H1 (cell line): ENCODE results near the gene AHNAK2. TPM values are rescaled to one million over a fixed set of nuclear protein-coding genes. Genes with fewer than 3 reads are reported as not detected.

Source experiments
- CTCF ChIA-PET: fragments of 300-600 bp; sonication (Branson Sonifier 250); formaldehyde crosslinking; loops from one replicate; lab custom pipeline; 2021; ENCODE audit not compliant: partially characterized antibody; lab: Charles Lee
- POLR2A ChIA-PET: fragments of 300-600 bp; sonication (Branson Sonifier 250); formaldehyde crosslinking; loops from one replicate; lab custom pipeline; 2021; ENCODE audit warnings: inconsistent platforms; ENCODE audit not compliant: partially characterized antibody; lab: Charles Lee
- DNase-seq, 2 experiments: peaks; one replicate each; pipeline versions ENCODE4 v3.0.0 to v3.0.0-alpha.2; 2010 to 2022; ENCODE audit warnings: low spot score in 2 of 2, low read depth in 1 of 2, mixed read lengths in 1 of 2
- FAIRE-seq: peaks from 2 replicates; lab custom pipeline; 2011; peaks lifted over from hg19 to GRCh38; lab: Jason Lieb, UNC
- H2AFZ ChIP-seq: 2 replicates; pipeline ENCODE4 v1.8.1; 2012; ENCODE audit warnings: low read length, inconsistent platforms
- H2AK5ac ChIP-seq: 2 replicates; pipeline ENCODE4 v1.6.1; 2013; ENCODE audit warnings: low read depth, low read length
- H2BK120ac ChIP-seq: replicated peaks from 2 replicates; pipeline ENCODE3; 2013; ENCODE audit warnings: low read depth, low read length, inconsistent platforms
- H2BK12ac ChIP-seq: 2 replicates; pipeline ENCODE4 v1.6.1; 2013; ENCODE audit warnings: low read depth, low read length
- H2BK15ac ChIP-seq: 2 replicates; pipeline ENCODE4 v1.6.1; 2013; ENCODE audit warnings: low read length
- H2BK20ac ChIP-seq: 2 replicates; pipeline ENCODE4 v1.6.1; 2013; ENCODE audit warnings: low read length
- H2BK5ac ChIP-seq: 2 replicates; pipeline ENCODE4 v1.6.1; 2013; ENCODE audit warnings: low read depth, low read length
- H3K14ac ChIP-seq: 2 replicates; pipeline ENCODE4 v1.6.1; 2013; ENCODE audit warnings: inconsistent platforms; ENCODE audit not compliant: insufficient read length
- H3K18ac ChIP-seq: 2 replicates; pipeline ENCODE4 v1.6.1; 2013; ENCODE audit warnings: low read length; ENCODE audit errors: extremely low read depth
- H3K23ac ChIP-seq: 2 replicates; pipeline ENCODE4 v1.6.1; 2013; ENCODE audit warnings: inconsistent platforms; ENCODE audit not compliant: insufficient read length
- H3K23me2 ChIP-seq: 2 replicates; pipeline ENCODE4 v1.6.1; 2013; ENCODE audit warnings: low read depth, low read length
- H3K27ac ChIP-seq: 2 replicates; pipeline ENCODE4 v1.6.1; 2011; ENCODE audit warnings: low read depth, low read length, inconsistent platforms
- H3K27me3 ChIP-seq, 4 experiments: replicated peaks in 1 of 4; 1 replicate in 1 of 4; 2 replicates in 3 of 4; pipeline versions ENCODE4 v1.6.1 to v1.8.1; 2011 to 2013; ENCODE audit warnings: low read length in 3 of 4, mild to moderate bottlenecking in 3 of 4, inconsistent platforms in 2 of 4, mixed read lengths in 2 of 4, moderate library complexity in 1 of 4; ENCODE audit not compliant: control insufficient read depth in 3 of 4, insufficient read depth in 3 of 4; ENCODE audit errors: extremely low read depth in 1 of 4
- H3K36me3 ChIP-seq, 4 experiments: 2 replicates each; pipeline versions ENCODE4 v1.6.1 to v1.8.1; 2011 to 2013; ENCODE audit warnings: mild to moderate bottlenecking in 4 of 4, low read length in 3 of 4, moderate library complexity in 2 of 4, control low read depth in 1 of 4, inconsistent platforms in 1 of 4; ENCODE audit not compliant: insufficient read depth in 4 of 4, control insufficient read depth in 2 of 4
- H3K4ac ChIP-seq: replicated peaks from 2 replicates; pipeline ENCODE3; 2013; ENCODE audit warnings: low read length, low read depth, mixed read lengths, inconsistent platforms; ENCODE audit not compliant: insufficient read length
- H3K4me1 ChIP-seq, 4 experiments: replicated peaks in 1 of 4; 1 replicate in 1 of 4; 2 replicates in 3 of 4; pipeline versions ENCODE4 v1.6.1 to v1.8.1; 2011 to 2013; ENCODE audit warnings: low read length in 3 of 4, inconsistent platforms in 2 of 4, mixed read lengths in 1 of 4; ENCODE audit not compliant: insufficient read depth in 4 of 4, control insufficient read depth in 3 of 4
- H3K4me2 ChIP-seq, 2 experiments: 2 replicates each; pipeline versions ENCODE4 v1.6.1 to v1.8.1; 2011 to 2013; ENCODE audit warnings: low read depth in 2 of 2, low read length in 2 of 2, control low read depth in 1 of 2, inconsistent platforms in 1 of 2, mild to moderate bottlenecking in 1 of 2; ENCODE audit not compliant: insufficient read depth in 1 of 2
- H3K4me3 ChIP-seq, 4 experiments: fragments of 200-600, 300-600 bp in 1 of 4; sonication (generic), shearing (Covaris generic), sonication (Bioruptor Twin) in 1 of 4; 2 replicates each; pipeline versions ENCODE4 v1.5.1 to v1.8.1; 2011 to 2016; ENCODE audit warnings: low read length in 4 of 4, low read depth in 3 of 4, control low read depth in 2 of 4, inconsistent platforms in 2 of 4, mild to moderate bottlenecking in 2 of 4, mixed read lengths in 1 of 4, moderate library complexity in 1 of 4; ENCODE audit not compliant: insufficient read depth in 2 of 4; ENCODE audit errors: extremely low read depth in 1 of 4
- H3K56ac ChIP-seq: replicated peaks from 2 replicates; pipeline ENCODE3; 2013; ENCODE audit warnings: low read depth, mild to moderate bottlenecking, mixed read lengths, low read length, inconsistent platforms; ENCODE audit not compliant: insufficient read length
- H3K79me1 ChIP-seq: 2 replicates; pipeline ENCODE4 v1.6.1; 2013; ENCODE audit warnings: low read depth, low read length, control low read depth
- H3K79me2 ChIP-seq, 2 experiments: 2 replicates each; pipeline versions ENCODE4 v1.6.1 to v1.8.1; 2012 to 2013; ENCODE audit warnings: low read length in 2 of 2, mild to moderate bottlenecking in 2 of 2, inconsistent platforms in 1 of 2; ENCODE audit not compliant: insufficient read depth in 2 of 2, control insufficient read depth in 1 of 2
- H3K9ac ChIP-seq, 4 experiments: replicated peaks in 1 of 4; 1 replicate in 1 of 4; 2 replicates in 3 of 4; pipeline versions ENCODE4 v1.6.1 to v1.8.1; 2011 to 2013; ENCODE audit warnings: low read depth in 3 of 4, low read length in 3 of 4, control low read depth in 2 of 4, mild to moderate bottlenecking in 2 of 4, moderate library complexity in 2 of 4, inconsistent platforms in 1 of 4; ENCODE audit errors: extremely low read depth in 1 of 4
- H3K9me3 ChIP-seq, 2 experiments: 2 replicates each; pipeline versions ENCODE4 v1.6.1 to v1.8.1; 2012 to 2013; ENCODE audit warnings: mild to moderate bottlenecking in 2 of 2, moderate library complexity in 2 of 2, control low read depth in 1 of 2, inconsistent platforms in 1 of 2, low read depth in 1 of 2, low read length in 1 of 2, mixed read lengths in 1 of 2; ENCODE audit not compliant: insufficient read depth in 2 of 2
- H4K20me1 ChIP-seq, 2 experiments: replicated peaks in 1 of 2; 2 replicates each; pipeline versions ENCODE3 to v1.8.1; 2011 to 2013; ENCODE audit warnings: inconsistent platforms in 2 of 2, low read length in 2 of 2, mild to moderate bottlenecking in 1 of 2; ENCODE audit not compliant: insufficient read depth in 2 of 2, control insufficient read depth in 1 of 2
- H4K5ac ChIP-seq: 2 replicates; pipeline ENCODE4 v1.6.1; 2013; ENCODE audit warnings: low read length, low read depth, mixed read lengths, inconsistent platforms; ENCODE audit not compliant: insufficient read length
- H4K8ac ChIP-seq: 2 replicates; pipeline ENCODE4 v1.8.0; 2013; ENCODE audit warnings: mild to moderate bottlenecking, moderate library complexity, low read length, inconsistent platforms; ENCODE audit not compliant: insufficient read depth; ENCODE audit errors: extremely low read depth
- H4K91ac ChIP-seq: replicated peaks from 2 replicates; pipeline ENCODE3; 2013; ENCODE audit warnings: low read length, mixed read lengths, inconsistent platforms; ENCODE audit not compliant: insufficient read length
- ATF2 ChIP-seq: IDR thresholded peaks from 2 replicates; pipeline ENCODE4 v1.6.1; 2012; ENCODE audit warnings: low read length, inconsistent platforms
- BACH1 ChIP-seq: IDR thresholded peaks from 2 replicates; pipeline ENCODE4 v1.6.1; 2012; ENCODE audit warnings: low read length, improper control_type of control experiment
- BRCA1 ChIP-seq: IDR thresholded peaks from 2 replicates; pipeline ENCODE4 v1.6.1; 2012; ENCODE audit warnings: low read depth, low read length, improper control_type of control experiment
- CHD1 ChIP-seq: IDR thresholded peaks from 2 replicates; pipeline ENCODE4 v1.6.1; 2012; ENCODE audit warnings: low read depth, low read length, improper control_type of control experiment
- CHD2 ChIP-seq: IDR thresholded peaks from 2 replicates; pipeline ENCODE4 v1.6.1; 2012; ENCODE audit warnings: low read length, improper control_type of control experiment
- EGR1 ChIP-seq: IDR thresholded peaks from 2 replicates; pipeline ENCODE4 v1.6.1; 2011; ENCODE audit warnings: low read depth, low read length, borderline replicate concordance
- HDAC2 ChIP-seq, 2 experiments: fragments of 300-600 bp in 1 of 2; sonication (generic) in 1 of 2; IDR thresholded peaks; 2 replicates each; pipeline ENCODE4 v1.6.1; 2011 to 2012; ENCODE audit warnings: low read depth in 2 of 2, low read length in 2 of 2, mild to moderate bottlenecking in 2 of 2, moderate library complexity in 2 of 2, borderline replicate concordance in 1 of 2, inconsistent platforms in 1 of 2
- HDAC6 ChIP-seq: IDR thresholded peaks from one replicate; pipeline ENCODE4 v1.7.1; 2012; ENCODE audit warnings: low read depth, mild to moderate bottlenecking, inconsistent platforms, low read length, moderate library complexity
- JUND ChIP-seq: IDR thresholded peaks from 2 replicates; pipeline ENCODE4 v1.6.1; 2011; ENCODE audit warnings: mild to moderate bottlenecking, improper control_type of control experiment, low read length
- KDM4A ChIP-seq: IDR thresholded peaks from one replicate; pipeline ENCODE4 v1.7.1; 2012; ENCODE audit warnings: low read depth, mild to moderate bottlenecking, moderate library complexity, low read length, inconsistent platforms; ENCODE audit not compliant: severe bottlenecking
- MAX ChIP-seq: IDR thresholded peaks from 2 replicates; pipeline ENCODE4 v1.6.1; 2012; ENCODE audit warnings: inconsistent platforms
- POU5F1 ChIP-seq: IDR thresholded peaks from 2 replicates; pipeline ENCODE4 v1.6.1; 2011; ENCODE audit warnings: low read depth, mild to moderate bottlenecking, low read length, moderate library complexity
- TAF7 ChIP-seq: optimal IDR thresholded peaks from 2 replicates; pipeline ENCODE3; 2011; ENCODE audit warnings: low read depth, mild to moderate bottlenecking, inconsistent platforms, low read length, moderate library complexity, borderline replicate concordance
- WGBS, 2 experiments: shearing (Covaris generic) in 1 of 2; methylation state at CpG; one replicate each; pipeline versions ENCODE4 v1.1.6 to v1.1.7; 2013 to 2015; ENCODE audit warnings: low lambda C conversion rate in 2 of 2, mixed read lengths in 2 of 2, inconsistent platforms in 1 of 2, low coverage in 1 of 2, missing lambda C conversion rate in 1 of 2; ENCODE audit not compliant: insufficient replicate concordance in 2 of 2, insufficient coverage in 1 of 2, insufficient read length in 1 of 2; ENCODE audit errors: extremely low coverage in 1 of 2, missing lambda C conversion rate in 1 of 2; 5-methylcytosine and 5-hydroxymethylcytosine counted together
- polyA plus RNA-seq, 7 experiments: library from polyadenylated mRNA; depleted of rRNA in 3 of 7; stranded (reverse) in 5 of 7; unstranded in 2 of 7; fragments of >200 nt in 5 of 7; fragments of 200-250 nt in 2 of 7; gene quantifications; 1 replicate in 5 of 7; 2 replicates in 1 of 7; 4 replicates in 1 of 7; pipeline versions ENCODE4 v1.2.1 to v1.2.3, GENCODE V29; 2011 to 2013; ENCODE audit warnings: missing spikeins in 2 of 7, mixed read lengths in 2 of 7
- total RNA-seq: library from RNA; stranded (reverse); fragmentation: NEBNext Ultra II Directional; extraction: Animal tissue kit (Norgen Biotek cat#: 25700); gene quantifications from 2 replicates; pipeline ENCODE4 v1.2.1, GENCODE V29; 2021

The AHNAK2 gene
- total and polyA plus RNA-seq, 2 of the 8 experiments (the other 6 are each of a cell fraction or from before 2014, with no cell fraction given) = 0.95 to 2.0 TPM

- Histone ChIP-seq H4K8ac (no peak overlapping the region), H3K79me1 (peaks cover 9% of the 10 kb centered on the region)
- POLR2A ChIA-PET = no interaction called here
- TF ChIP-seq JUND = no peak
- no peak for TF ChIP-seq HDAC6
- no peak for TF ChIP-seq POU5F1
- TF ChIP-seq CHD2 = no peak
- TF ChIP-seq BACH1 = no peak
- TF ChIP-seq KDM4A = no peak
- no peak for TF ChIP-seq MAX
- no peak for TF ChIP-seq HDAC2 (IDR thresholded peaks at IDR 0.05; ENCODE audit: borderline replicate concordance in 1 of 2, low read depth in 2 of 2, low read length in 2 of 2)
- no peak for TF ChIP-seq ATF2
- no peak for TF ChIP-seq TAF7
- TF ChIP-seq BRCA1 = no peak
- no peak for TF ChIP-seq EGR1
- no peak for TF ChIP-seq CHD1
These were observed 32.7 kb upstream of the AHNAK2 start for GRCh38 chr14:105010891-105011291.

More at GRCh38 chr14:105010891-105011291, 32.7 kb upstream of the AHNAK2 start:
- FAIRE-seq (no peak), DNase-seq (no peak)
- Histone ChIP-seq H3K36me3 (peaks cover 12 to 35% (median 25%) of the 10 kb centered on the region in 4 experiments; a peak in 7 of 8 replicates), H3K18ac (no peak overlapping the region), H2BK20ac (no peak overlapping the region), H3K4me3 (no peak overlapping the region), H2BK120ac (no peak overlapping the region), H3K4me2 (no peak overlapping the region), H3K23ac (no peak overlapping the region), H4K20me1 (peaks cover 38 to 64% of the 10 kb centered on the region in 2 experiments), H2AK5ac (no peak overlapping the region), H3K9me3 (no peaks in the 10 kb centered on the region), H2BK12ac (no peak overlapping the region), H3K79me2 (peaks cover 33 to 58% of the 10 kb centered on the region in 2 experiments), H3K27me3 (no peaks in the 10 kb centered on the region), H3K14ac (no peak overlapping the region), H3K27ac (no peak overlapping the region), H2BK5ac (no peak overlapping the region), H3K4ac (no peak overlapping the region), H4K5ac (no peak overlapping the region), H3K9ac (no peak overlapping the region), H2BK15ac (no peak overlapping the region), H2AFZ (no peak overlapping the region), H4K91ac (no peak overlapping the region), H3K23me2 (no peaks in the 10 kb centered on the region), H3K56ac (no peak overlapping the region), H3K4me1 (peaks cover 4 to 9% (median 6%) of the 10 kb centered on the region in 4 experiments; a peak in 6 of 7 replicates)
- CTCF ChIA-PET = interaction anchor here (1.3 to 1.7 kb wide), 5 partner anchors 8 to 85 kb away, joined by 3 to 5 read pairs (median 3); partner anchors contain the start of gene GPR132
- 90% methylated on average over 17 of the region's 17 CpGs; no CpG with 5 or more reads in 1 of the 2 experiments for WGBS, 2 experiments
